SK-N-SH (cell line): ENCODE measurements around the gene MYBPH. TPM values are rescaled to one million over a fixed set of nuclear protein-coding genes. Genes with fewer than 3 reads are reported as not detected.

Experiments used
- CTCF ChIA-PET: fragments of 300-600, 350-600 bp; formaldehyde crosslinking; extraction: SDS; loops from one replicate; lab custom pipeline; 2021; lab: Yijun Ruan, JAX
- POLR2A ChIA-PET: fragments of 350-600 bp; sonication (Branson Sonifier 250); formaldehyde crosslinking; extraction: SDS; loops from one replicate; lab custom pipeline; 2020; ENCODE audit warnings: antibody characterized with exemption, inconsistent platforms; lab: Yijun Ruan, JAX
- DNase-seq: peaks from one replicate; pipeline ENCODE4 v3.0.0; 2012
- H2AFZ ChIP-seq: fragments of 200-600 bp; sonication (generic); 2 replicates; pipeline ENCODE4 v1.8.1; 2016; ENCODE audit warnings: antibody characterized with exemption, mild to moderate bottlenecking, low read depth
- H3F3A ChIP-seq: fragments of 200-600 bp; sonication (generic); replicated peaks from 2 replicates; pipeline ENCODE3; 2016; ENCODE audit warnings: antibody characterized with exemption, mild to moderate bottlenecking; ENCODE audit not compliant: insufficient read depth
- H3K27ac ChIP-seq, 2 experiments: fragments of 200-500 bp in 1 of 2; fragments of 200-600 bp in 1 of 2; sonication (Bioruptor generic) in 1 of 2; sonication (generic), shearing (Covaris generic) in 1 of 2; 2 replicates each; pipeline versions ENCODE4 v1.5.1 to v1.6.1; 2014 to 2016; ENCODE audit warnings: low read depth in 2 of 2, inconsistent platforms in 1 of 2, low read length in 1 of 2, mild to moderate bottlenecking in 1 of 2, mixed read lengths in 1 of 2
- H3K27me3 ChIP-seq: fragments of 200-600 bp; sonication (generic), shearing (Covaris generic); 2 replicates; pipeline ENCODE4 v1.6.1; 2016; ENCODE audit warnings: mixed run types; ENCODE audit not compliant: insufficient read depth
- H3K36me3 ChIP-seq, 2 experiments: fragments of 200-500 bp in 1 of 2; fragments of 200-600 bp in 1 of 2; sonication (Bioruptor generic) in 1 of 2; sonication (generic) in 1 of 2; replicated peaks in 1 of 2; 2 replicates each; pipeline versions ENCODE3 to v1.5.1; 2014 to 2016; ENCODE audit warnings: low read length in 1 of 2, mild to moderate bottlenecking in 1 of 2; ENCODE audit not compliant: insufficient read depth in 2 of 2, control insufficient read depth in 1 of 2
- H3K4me1 ChIP-seq, 2 experiments: fragments of 200-500 bp in 1 of 2; fragments of 200-600 bp in 1 of 2; sonication (Bioruptor generic) in 1 of 2; sonication (generic), shearing (Covaris generic) in 1 of 2; 2 replicates each; pipeline versions ENCODE4 v1.5.1 to v1.6.1; 2014 to 2016; ENCODE audit warnings: low read depth in 1 of 2, low read length in 1 of 2, mixed run types in 1 of 2; ENCODE audit not compliant: insufficient read depth in 2 of 2, control insufficient read depth in 1 of 2
- H3K4me2 ChIP-seq: fragments of 200-600 bp; sonication (generic), shearing (Covaris generic); 2 replicates; pipeline ENCODE4 v1.6.1; 2017; ENCODE audit warnings: mixed run types
- H3K4me3 ChIP-seq, 2 experiments: fragments of 200-500 bp in 1 of 2; fragments of 200-600 bp in 1 of 2; sonication (Bioruptor generic) in 1 of 2; sonication (generic), shearing (Covaris generic) in 1 of 2; 2 replicates each; pipeline versions ENCODE4 v1.5.1 to v1.8.1; 2014 to 2016; ENCODE audit warnings: low read depth in 2 of 2, inconsistent platforms in 1 of 2, low read length in 1 of 2, mild to moderate bottlenecking in 1 of 2, mixed read lengths in 1 of 2, moderate library complexity in 1 of 2
- H3K79me2 ChIP-seq: fragments of 200-600 bp; sonication (generic); 2 replicates; pipeline ENCODE4 v1.8.1; 2017; ENCODE audit warnings: mild to moderate bottlenecking; ENCODE audit not compliant: insufficient read depth
- H3K9ac ChIP-seq: fragments of 200-600 bp; sonication (generic); 2 replicates; pipeline ENCODE4 v1.6.1; 2017; ENCODE audit warnings: mixed run types
- H3K9me2 ChIP-seq: fragments of 200-600 bp; sonication (generic); 2 replicates; pipeline ENCODE4 v1.6.1; 2017; ENCODE audit warnings: mixed run types
- H3K9me3 ChIP-seq: fragments of 200-600 bp; sonication (generic); 2 replicates; pipeline ENCODE4 v1.6.1; 2017; ENCODE audit warnings: mixed run types, mild to moderate bottlenecking, moderate library complexity
- H4K20me1 ChIP-seq: fragments of 200-600 bp; sonication (generic); 2 replicates; pipeline ENCODE4 v1.6.1; 2017; ENCODE audit warnings: mild to moderate bottlenecking, mixed run types; ENCODE audit not compliant: insufficient read depth
- CHD2 ChIP-seq: fragments of 150-350 bp; IDR thresholded peaks from 2 replicates; pipeline ENCODE4 v1.6.1; 2018; ENCODE audit warnings: low read length; ENCODE audit not compliant: partially characterized antibody
- CTCF ChIP-seq: fragments of 200-600 bp; sonication (generic); IDR thresholded peaks from 2 replicates; pipeline ENCODE4 v1.6.1; 2017; ENCODE audit warnings: antibody characterized with exemption, mild to moderate bottlenecking, moderate library complexity
- ELF1 ChIP-seq: IDR thresholded peaks from 2 replicates; pipeline ENCODE4 v1.4.0; 2012
- FOSL2 ChIP-seq: IDR thresholded peaks from 2 replicates; pipeline ENCODE4 v1.4.0; 2012; ENCODE audit warnings: low read depth, mild to moderate bottlenecking, moderate library complexity, borderline replicate concordance
- FOXM1 ChIP-seq: IDR thresholded peaks from 2 replicates; pipeline ENCODE4 v1.4.0; 2012; ENCODE audit warnings: low read depth, mild to moderate bottlenecking
- JUND ChIP-seq: IDR thresholded peaks from 2 replicates; pipeline ENCODE4 v1.4.0; 2012
- PBX3 ChIP-seq: IDR thresholded peaks from 2 replicates; pipeline ENCODE4; 2012
- REST ChIP-seq: IDR thresholded peaks from 2 replicates; pipeline ENCODE4 v1.6.1; 2012; ENCODE audit warnings: mild to moderate bottlenecking, low read depth, low read length, moderate library complexity
- RFX5 ChIP-seq: IDR thresholded peaks from 2 replicates; pipeline ENCODE4 v1.6.1; 2012; ENCODE audit warnings: mild to moderate bottlenecking, improper control_type of control experiment, low read length
- RXRA ChIP-seq: IDR thresholded peaks from 2 replicates; pipeline ENCODE4 v1.4.0; 2012; ENCODE audit warnings: low read depth, mild to moderate bottlenecking, borderline replicate concordance
- SIN3A ChIP-seq: IDR thresholded peaks from 2 replicates; pipeline ENCODE4 v1.6.1; 2012; ENCODE audit warnings: low read depth, mild to moderate bottlenecking, low read length, moderate library complexity, borderline replicate concordance
- TEAD4 ChIP-seq: IDR thresholded peaks from 2 replicates; pipeline ENCODE4 v1.4.0; 2012; ENCODE audit warnings: mild to moderate bottlenecking, borderline replicate concordance; ENCODE audit not compliant: insufficient read depth
- YY1 ChIP-seq: IDR thresholded peaks from 2 replicates; pipeline ENCODE4 v1.4.0; 2012; ENCODE audit warnings: low read depth, mild to moderate bottlenecking
- ZBTB33 ChIP-seq: IDR thresholded peaks from 2 replicates; pipeline ENCODE4 v1.4.0; 2012; ENCODE audit warnings: low read depth, borderline replicate concordance
- WGBS: methylation state at CpG from one replicate; pipeline ENCODE4 v1.1.6; 2017; ENCODE audit warnings: low lambda C conversion rate; 5-methylcytosine and 5-hydroxymethylcytosine counted together
- polyA plus RNA-seq, 3 experiments: library from polyadenylated mRNA; depleted of rRNA; stranded (reverse); fragments of >200 nt; gene quantifications; 2 replicates each; pipeline ENCODE4 v1.2.3, GENCODE V29; 2012

The MYBPH gene
- polyA plus RNA-seq, 1 of the 3 experiments (the other 2 are of a cell fraction), result 0.12 TPM

DNA sequence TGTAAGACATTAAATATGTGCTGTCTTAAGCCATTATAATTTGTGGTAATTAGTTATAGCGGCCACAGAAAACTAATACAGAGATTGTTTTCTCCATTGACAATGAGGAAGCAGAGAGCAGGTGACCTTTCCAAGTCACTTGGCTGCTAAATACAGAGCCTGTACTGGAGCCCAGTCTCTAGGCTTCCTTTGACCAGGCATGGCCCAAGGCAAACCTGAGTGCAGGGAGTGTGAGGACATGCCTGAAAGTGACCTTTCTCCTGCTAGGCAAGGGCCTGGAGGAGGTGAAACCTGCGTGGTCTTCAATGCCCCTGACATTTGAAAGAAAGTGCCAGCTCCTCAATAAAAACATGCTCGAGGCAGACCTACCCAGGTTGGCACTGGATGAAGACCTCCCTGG is 23.4 kb upstream of the MYBPH start:
- no peaks in the 10 kb centered on the region for H3K36me3 ChIP-seq
- POLR2A ChIA-PET, result no interaction called here
- DNase-seq, result no peak
- H3F3A ChIP-seq, result no peaks in the 10 kb centered on the region
- H3K9ac ChIP-seq, result no peak overlapping the region
- H4K20me1 ChIP-seq, result no peaks in the 10 kb centered on the region
- H3K27ac ChIP-seq, result no peak overlapping the region
- H3K27me3 ChIP-seq, result peaks cover 9% of the 10 kb centered on the region; the same call in 1 of the 2 replicates
- no peaks in the 10 kb centered on the region for H3K79me2 ChIP-seq
- TF ChIP-seq CHD2 (no peak), TEAD4 (no peak), RXRA (no peak), FOXM1 (no peak), ZBTB33 (no peak), RFX5 (no peak), REST (no peak), JUND (no peak), YY1 (no peak), SIN3A (no peak), PBX3 (no peak), CTCF (no peak), FOSL2 (no peak), ELF1 (no peak)
- CTCF ChIA-PET, result interaction anchor here (0.9 to 2.0 kb wide), 3 partner anchors 17 to 160 kb away, joined by 3 to 17 read pairs (median 4); no protein-coding TSS in a partner anchor
- no peak overlapping the region for H2AFZ ChIP-seq
- no peaks in the 10 kb centered on the region for H3K4me1 ChIP-seq
- 48% methylated on average over 3 of the region's 3 CpGs for WGBS
- H3K9me3 ChIP-seq, result no peaks in the 10 kb centered on the region
- H3K9me2 ChIP-seq, result no peaks in the 10 kb centered on the region
- H3K4me3 ChIP-seq, result no peak overlapping the region
- no peak overlapping the region for H3K4me2 ChIP-seq
